IMR-90 (cell line): Measurements from ENCODE around the gene CD320. TPM values are rescaled to one million over a fixed set of nuclear protein-coding genes. Genes with fewer than 3 reads are reported as not detected.
A peak's percentile ranks its signal among the peaks of the same experiment; 100 is the strongest.

ENCODE experiments used
- ATAC-seq: fragments of 200-7000 bp; cut with Tn5 transposase; 2 replicates; pipeline ENCODE4 v1.9.1; 2020; ENCODE audit warnings: low read depth, mild to moderate bottlenecking, moderate library complexity
- BruUV-seq: library from RNA; stranded (reverse); fragments of 400-500 nt; replicated peaks from 2 replicates; lab custom pipeline; 2021; lab: Mats Ljungman, UMichigan
- CTCF ChIA-PET: fragments of 300-600 bp; formaldehyde crosslinking; extraction: SDS; loops from one replicate; lab custom pipeline; 2021; ENCODE audit warnings: antibody characterized with exemption; lab: Yijun Ruan, JAX
- POLR2A ChIA-PET: fragments of 300-600 bp; sonication (Branson Sonifier 250); formaldehyde crosslinking; loops from one replicate; lab custom pipeline; 2022; ENCODE audit warnings: antibody characterized with exemption; ENCODE audit not compliant: unreplicated experiment; lab: Charles Lee
- DNase-seq: peaks from one replicate; pipeline ENCODE4 v3.0.0; 2013
- H2AFZ ChIP-seq: replicated peaks from 2 replicates; pipeline ENCODE3; 2013; ENCODE audit warnings: low read length, mild to moderate bottlenecking; ENCODE audit not compliant: poor library complexity
- H2AK5ac ChIP-seq: 2 replicates; pipeline ENCODE4 v1.6.1; 2013; ENCODE audit warnings: low read depth, low read length, inconsistent platforms
- H2AK9ac ChIP-seq: replicated peaks from 2 replicates; pipeline ENCODE3; 2013; ENCODE audit warnings: mild to moderate bottlenecking, low read depth, low read length, moderate library complexity; ENCODE audit not compliant: poor library complexity
- H2BK120ac ChIP-seq: 2 replicates; pipeline ENCODE4 v1.6.1; 2013; ENCODE audit warnings: low read depth, low read length, inconsistent platforms
- H2BK15ac ChIP-seq: 3 replicates; pipeline ENCODE4 v1.6.1; 2013; ENCODE audit warnings: low read depth, low read length, inconsistent platforms
- H2BK20ac ChIP-seq: 2 replicates; pipeline ENCODE4 v1.6.1; 2013; ENCODE audit warnings: low read depth, mild to moderate bottlenecking, inconsistent platforms, low read length, moderate library complexity
- H2BK5ac ChIP-seq: 2 replicates; pipeline ENCODE4 v1.6.1; 2013; ENCODE audit warnings: mild to moderate bottlenecking, low read depth, low read length, inconsistent platforms; ENCODE audit not compliant: poor library complexity, severe bottlenecking
- H3K14ac ChIP-seq: replicated peaks from 2 replicates; pipeline ENCODE4 v1.6.1; 2013; ENCODE audit warnings: low read depth, low read length, inconsistent platforms
- H3K18ac ChIP-seq: 2 replicates; pipeline ENCODE4 v1.6.1; 2013; ENCODE audit warnings: low read depth, low read length, control low read depth
- H3K23ac ChIP-seq: 2 replicates; pipeline ENCODE4 v1.6.1; 2013; ENCODE audit warnings: low read depth, low read length, inconsistent platforms
- H3K27ac ChIP-seq: 2 replicates; pipeline ENCODE4 v1.5.1; 2013; ENCODE audit warnings: mild to moderate bottlenecking, control low read depth, low read length; ENCODE audit not compliant: insufficient read depth
- H3K27me3 ChIP-seq: 2 replicates; pipeline ENCODE4 v1.6.1; 2013; ENCODE audit warnings: low read length; ENCODE audit not compliant: control insufficient read depth, insufficient read depth
- H3K36me3 ChIP-seq: 2 replicates; pipeline ENCODE4 v1.6.1; 2013; ENCODE audit warnings: low read length, mixed read lengths; ENCODE audit not compliant: control insufficient read depth, insufficient read depth
- H3K4ac ChIP-seq: 2 replicates; pipeline ENCODE4 v1.6.1; 2013; ENCODE audit warnings: low read depth, low read length, inconsistent platforms
- H3K4me1 ChIP-seq: 2 replicates; pipeline ENCODE4 v1.6.1; 2013; ENCODE audit warnings: low read length, mixed read lengths; ENCODE audit not compliant: control insufficient read depth, insufficient read depth
- H3K4me2 ChIP-seq: 2 replicates; pipeline ENCODE4 v1.6.1; 2013; ENCODE audit warnings: low read depth, mild to moderate bottlenecking, control low read depth, low read length, moderate library complexity
- H3K4me3 ChIP-seq: 2 replicates; pipeline ENCODE4 v1.5.1; 2013; ENCODE audit warnings: low read depth, mild to moderate bottlenecking, control low read depth, low read length, moderate library complexity; ENCODE audit not compliant: insufficient read depth
- H3K56ac ChIP-seq: 2 replicates; pipeline ENCODE4 v1.6.1; 2013; ENCODE audit warnings: low read length, inconsistent platforms; ENCODE audit not compliant: insufficient read depth; ENCODE audit errors: extremely low read depth
- H3K79me1 ChIP-seq, 2 experiments: 2 replicates each; pipeline ENCODE4 v1.6.1; 2013; ENCODE audit warnings: low read length in 2 of 2, inconsistent platforms in 1 of 2, low read depth in 1 of 2
- H3K9ac ChIP-seq: 2 replicates; pipeline ENCODE4 v1.6.1; 2013; ENCODE audit warnings: low read depth, low read length, control low read depth
- H3K9me1 ChIP-seq: 2 replicates; pipeline ENCODE4 v1.6.1; 2013; ENCODE audit warnings: low read length, inconsistent platforms; ENCODE audit not compliant: insufficient read depth
- H3K9me3 ChIP-seq: 2 replicates; pipeline ENCODE4 v1.6.1; 2013; ENCODE audit warnings: low read length; ENCODE audit not compliant: control insufficient read depth, insufficient read depth
- H4K20me1 ChIP-seq: 2 replicates; pipeline ENCODE4 v1.6.1; 2013; ENCODE audit warnings: low read length, inconsistent platforms; ENCODE audit not compliant: insufficient read depth
- H4K5ac ChIP-seq: 2 replicates; pipeline ENCODE4 v1.6.1; 2013; ENCODE audit warnings: mild to moderate bottlenecking, low read depth, low read length, control low read depth
- H4K8ac ChIP-seq, 2 experiments: 2 replicates each; pipeline ENCODE4 v1.6.1; 2013; ENCODE audit warnings: low read depth in 2 of 2, low read length in 2 of 2, control low read depth in 1 of 2, inconsistent platforms in 1 of 2
- H4K91ac ChIP-seq: 2 replicates; pipeline ENCODE4 v1.6.1; 2013; ENCODE audit warnings: low read depth, low read length, inconsistent platforms; ENCODE audit not compliant: insufficient read depth
- CEBPB ChIP-seq: IDR thresholded peaks from 2 replicates; pipeline ENCODE4 v1.6.1; 2012; ENCODE audit warnings: low read depth, low read length, improper control_type of control experiment
- CHD1 ChIP-seq: IDR thresholded peaks from 2 replicates; pipeline ENCODE4 v1.6.1; 2012; ENCODE audit warnings: low read depth, low read length, improper control_type of control experiment
- ELK1 ChIP-seq: fragments of 150-350 bp; IDR thresholded peaks from 2 replicates; pipeline ENCODE4 v1.6.1; 2016; ENCODE audit warnings: low read depth, mild to moderate bottlenecking, low read length, moderate library complexity, borderline replicate concordance
- WGBS, 2 experiments: methylation state at CpG; one replicate each; pipeline versions ENCODE4 v1.1.5 to v1.1.7; 2013; ENCODE audit warnings: missing lambda C conversion rate in 2 of 2; ENCODE audit not compliant: insufficient read length in 1 of 2; ENCODE audit errors: extremely low coverage in 2 of 2; 5-methylcytosine and 5-hydroxymethylcytosine counted together
- dilution Hi-C: fragments of 300-500 bp; cut with HindIII; formaldehyde crosslinking; loops from one replicate; pipeline ENCODE4 v1.14.3; 2018; ENCODE audit warnings: low sequenced_read_pairs; ENCODE audit not compliant: unreplicated experiment
- in situ Hi-C: fragments of 300-500 bp; cut with MboI; formaldehyde crosslinking; loops from 3 replicates; pipeline ENCODE4 v1.14.3; 2019; ENCODE audit warnings: low sequenced_read_pairs, inconsistent platforms, mixed read lengths
- intact Hi-C: fragments of 100-400 bp; cut with micrococcal nuclease; formaldehyde crosslinking; loops from 2 replicates; pipeline ENCODE4 v1.10.0; 2022
- polyA plus RNA-seq, 3 experiments: library from polyadenylated mRNA; depleted of rRNA; stranded (reverse); fragments of >200 nt; gene quantifications; 2 replicates each; pipeline ENCODE4 v1.2.3, GENCODE V29; 2012; ENCODE audit warnings: low replicate concordance in 1 of 3
- total RNA-seq: library from RNA; depleted of rRNA; stranded (reverse); fragments of >200 nt; gene quantifications from 2 replicates; pipeline ENCODE4 v1.2.3, GENCODE V29; 2012

Gene CD320
- total and polyA plus RNA-seq, 2 of the 4 experiments (the other 2 are of a cell fraction), result 13.3 to 78.5 TPM

- ATAC-seq, result no peak
- H4K8ac ChIP-seq, result peak overlapping the region; percentile 81 to 94; a peak in 3 of 4 replicates
- POLR2A ChIA-PET, result no interaction called here
- peak overlapping the region; percentile 94 for H2AK9ac ChIP-seq
- intact Hi-C loops, result no loop called here
- no peak for DNase-seq
- H3K9me1 ChIP-seq, result peaks cover 8% of the 10 kb centered on the region; the same call in 1 of the 2 replicates
- H3K36me3 ChIP-seq, result peaks cover 21% of the 10 kb centered on the region
- H2BK20ac ChIP-seq, result no peak overlapping the region
- peaks cover 31% of the 10 kb centered on the region for H4K20me1 ChIP-seq
- peaks cover 29 to 57% of the 10 kb centered on the region in 2 experiments for H3K79me1 ChIP-seq
- peak overlapping the region; percentile 90 for H3K9ac ChIP-seq
- dilution Hi-C loops, result no loop called here
- no peaks in the 10 kb centered on the region for H3K27me3 ChIP-seq
- H3K4me3 ChIP-seq, result peak overlapping the region; percentile 82; the same call in 1 of the 2 replicates
- TF ChIP-seq CEBPB (no peak), ELK1 (no peak), CHD1 (no peak)
- H3K18ac ChIP-seq, result no peak overlapping the region
- BruUV-seq, result no TSS peak
- H2AFZ ChIP-seq, result no peak overlapping the region
- H3K56ac ChIP-seq, result peak overlapping the region; percentile 57; the same call in 1 of the 2 replicates
- H4K5ac ChIP-seq, result no peak overlapping the region
- H2BK5ac ChIP-seq, result no peak overlapping the region
- no peak overlapping the region for H2BK15ac ChIP-seq
- H2AK5ac ChIP-seq, result peak overlapping the region; percentile 38; the same call in 1 of the 2 replicates
- in situ Hi-C loops, result loop anchor here (5.0 kb wide), 1 partner anchor 257 kb away; the partner anchor contains the start of gene MYO1F
- no peak overlapping the region for H2BK120ac ChIP-seq
- WGBS, 2 experiments, result 60% methylated on average over 1 of the region's 19 CpGs; no CpG with 5 or more reads in 1 of the 2 experiments
- peak overlapping the region; percentile 38; the same call in 1 of the 2 replicates for H3K23ac ChIP-seq
- CTCF ChIA-PET, result no interaction called here
- H3K4me1 ChIP-seq, result peaks cover 9% of the 10 kb centered on the region
- peak overlapping the region; percentile 86; the same call in 1 of the 2 replicates for H3K14ac ChIP-seq
- no peaks in the 10 kb centered on the region for H3K9me3 ChIP-seq
- H3K4me2 ChIP-seq, result peak overlapping the region; percentile 98
- no peak overlapping the region for H4K91ac ChIP-seq
- no peak overlapping the region for H3K4ac ChIP-seq
- H3K27ac ChIP-seq, result peak overlapping the region; percentile 86
These were observed 11.8 kb upstream of the CD320 start for GRCh38 chr19:8319807-8320520.
